HepG2 (cell line): Measurements from ENCODE around the gene VARS2.

Source experiments
- HBP1 ChIP-seq: IDR thresholded peaks from 2 replicates; pipeline ENCODE4 v1.6.1; 2016; ENCODE audit warnings: low read depth, control low read depth
- MTF2 ChIP-seq: sonication (generic); formaldehyde crosslinking; IDR thresholded peaks from 2 replicates; pipeline ENCODE4 v1.5.0; 2020; ENCODE audit warnings: missing genetic modification reagents, borderline replicate concordance
- MXD1 ChIP-seq: sonication (generic); formaldehyde crosslinking; IDR thresholded peaks from 2 replicates; pipeline ENCODE4 v1.4.0; 2020; ENCODE audit warnings: mild to moderate bottlenecking, missing genetic modification reagents
- MXI1 ChIP-seq: IDR thresholded peaks from 3 replicates; pipeline ENCODE4 v1.6.1; 2012; ENCODE audit warnings: low read depth, low read length, inconsistent platforms, borderline replicate concordance
- RCOR2 ChIP-seq: IDR thresholded peaks from 2 replicates; pipeline ENCODE4 v1.6.1; 2016; ENCODE audit warnings: missing biosample characterization, missing genetic modification reagents
- YY1 ChIP-seq: IDR thresholded peaks from 2 replicates; pipeline ENCODE4 v1.6.1; 2011; ENCODE audit warnings: low read length, low read depth, moderate library complexity, mild to moderate bottlenecking; ENCODE audit not compliant: insufficient read depth, insufficient replicate concordance
- ZBTB21 ChIP-seq: sonication (generic); formaldehyde crosslinking; IDR thresholded peaks from 2 replicates; pipeline ENCODE4 v1.4.0; 2020; ENCODE audit warnings: missing genetic modification reagents
- ZNF24 ChIP-seq: fragments of 450-650 bp; IDR thresholded peaks from 2 replicates; pipeline ENCODE4 v1.6.1; 2017; ENCODE audit warnings: antibody characterized with exemption, mild to moderate bottlenecking
- ZNF362 ChIP-seq: sonication (generic); formaldehyde crosslinking; IDR thresholded peaks from 2 replicates; pipeline ENCODE4 v1.4.0; 2020; ENCODE audit warnings: missing genetic modification reagents, mild to moderate bottlenecking, borderline replicate concordance
- ZNF629 ChIP-seq: sonication (generic); formaldehyde crosslinking; conservative IDR thresholded peaks from 2 replicates; pipeline ENCODE4 v1.5.0; 2020; ENCODE audit warnings: missing genetic modification reagents
- TF ChIP-seq, protein P1 (sequence below): sonication (generic); formaldehyde crosslinking; IDR thresholded peaks from 2 replicates; pipeline ENCODE4 v1.5.0; 2020; ENCODE audit warnings: mild to moderate bottlenecking, missing genetic modification reagents, moderate library complexity
- TF ChIP-seq, protein P2 (sequence below): sonication (generic); formaldehyde crosslinking; IDR thresholded peaks from 2 replicates; pipeline ENCODE4 v1.8.0; 2022; ENCODE audit warnings: mild to moderate bottlenecking, missing genetic modification reagents; ENCODE audit not compliant: insufficient replicate concordance

GRCh38 chr6:30894935-30895334 is 19.1 kb upstream of the VARS2 start:
- TF ChIP-seq ZNF362 (CRISPR knock-in tag) (no peak), ZNF24 (no peak), ZBTB21 (CRISPR knock-in tag) (no peak), MXD1 (CRISPR knock-in tag) (no peak), RCOR2 (no peak), HBP1 (no peak), YY1 (no peak), MXI1 (no peak), MTF2 (CRISPR knock-in tag) (no peak), ZNF629 (CRISPR knock-in tag) (no peak)
- TF ChIP-seq, protein P1, sequence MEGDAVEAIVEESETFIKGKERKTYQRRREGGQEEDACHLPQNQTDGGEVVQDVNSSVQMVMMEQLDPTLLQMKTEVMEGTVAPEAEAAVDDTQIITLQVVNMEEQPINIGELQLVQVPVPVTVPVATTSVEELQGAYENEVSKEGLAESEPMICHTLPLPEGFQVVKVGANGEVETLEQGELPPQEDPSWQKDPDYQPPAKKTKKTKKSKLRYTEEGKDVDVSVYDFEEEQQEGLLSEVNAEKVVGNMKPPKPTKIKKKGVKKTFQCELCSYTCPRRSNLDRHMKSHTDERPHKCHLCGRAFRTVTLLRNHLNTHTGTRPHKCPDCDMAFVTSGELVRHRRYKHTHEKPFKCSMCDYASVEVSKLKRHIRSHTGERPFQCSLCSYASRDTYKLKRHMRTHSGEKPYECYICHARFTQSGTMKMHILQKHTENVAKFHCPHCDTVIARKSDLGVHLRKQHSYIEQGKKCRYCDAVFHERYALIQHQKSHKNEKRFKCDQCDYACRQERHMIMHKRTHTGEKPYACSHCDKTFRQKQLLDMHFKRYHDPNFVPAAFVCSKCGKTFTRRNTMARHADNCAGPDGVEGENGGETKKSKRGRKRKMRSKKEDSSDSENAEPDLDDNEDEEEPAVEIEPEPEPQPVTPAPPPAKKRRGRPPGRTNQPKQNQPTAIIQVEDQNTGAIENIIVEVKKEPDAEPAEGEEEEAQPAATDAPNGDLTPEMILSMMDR = no peak
- TF ChIP-seq, protein P2, sequence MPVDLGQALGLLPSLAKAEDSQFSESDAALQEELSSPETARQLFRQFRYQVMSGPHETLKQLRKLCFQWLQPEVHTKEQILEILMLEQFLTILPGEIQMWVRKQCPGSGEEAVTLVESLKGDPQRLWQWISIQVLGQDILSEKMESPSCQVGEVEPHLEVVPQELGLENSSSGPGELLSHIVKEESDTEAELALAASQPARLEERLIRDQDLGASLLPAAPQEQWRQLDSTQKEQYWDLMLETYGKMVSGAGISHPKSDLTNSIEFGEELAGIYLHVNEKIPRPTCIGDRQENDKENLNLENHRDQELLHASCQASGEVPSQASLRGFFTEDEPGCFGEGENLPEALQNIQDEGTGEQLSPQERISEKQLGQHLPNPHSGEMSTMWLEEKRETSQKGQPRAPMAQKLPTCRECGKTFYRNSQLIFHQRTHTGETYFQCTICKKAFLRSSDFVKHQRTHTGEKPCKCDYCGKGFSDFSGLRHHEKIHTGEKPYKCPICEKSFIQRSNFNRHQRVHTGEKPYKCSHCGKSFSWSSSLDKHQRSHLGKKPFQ (CRISPR knock-in tag) = no peak
